ENCODE results near the gene GP9. TPM values are rescaled to one million over a fixed set of nuclear protein-coding genes. Genes with fewer than 3 reads are reported as not detected.

The GP9 gene
- total and polyA plus RNA-seq, 2 donors (not counting 1 experiment from before 2014, with no cell fraction given) = not detected

- peaks cover 0 to 10% (median 0%) of the 10 kb centered on the region in 3 donors for H3K9me3 ChIP-seq (ENCODE audit: control extremely low read depth in 1 of 3, control insufficient read depth in 2 of 3, insufficient read depth in 1 of 3, low read length in 2 of 3)
- ChIA-PET POLR2A (interaction anchor here (0.9 kb wide), 1 partner anchor 18 kb away, joined by 3 read pairs; no protein-coding TSS in a partner anchor), CTCF (interaction anchor here (1.0 to 1.8 kb wide), 5 partner anchors 14 to 60 kb away, joined by 3 to 9 read pairs (median 3); no protein-coding TSS in a partner anchor)
- peaks cover 0 to 9% (median 0%) of the 10 kb centered on the region in 4 experiments for H3K27me3 ChIP-seq (replicated peaks in 1 of 4; ENCODE audit: control extremely low read depth in 1 of 4, control insufficient read depth in 3 of 4, insufficient read depth in 4 of 4, low read length in 3 of 4)
- no peak overlapping the region for H2AFZ ChIP-seq (ENCODE audit: insufficient read depth, low read depth, low read length, poor library complexity, severe bottlenecking)
- no peak overlapping the region for H3K27ac ChIP-seq (ENCODE audit: low read length in 2 of 2)
- no peaks in the 10 kb centered on the region for H4K20me1 ChIP-seq (ENCODE audit: control insufficient read depth, insufficient read depth, low read length, poor library complexity, severe bottlenecking)
- no peaks in the 10 kb centered on the region for H3K79me2 ChIP-seq (ENCODE audit: control insufficient read depth, insufficient read depth, low read length)
- no peak overlapping the region for H3K9ac ChIP-seq (ENCODE audit: low read length)
- Mint-ChIP-seq H3K4me1 (peaks cover 12% of the 10 kb centered on the region), H3K9me3 (ENCODE audit: insufficient read depth) (no peaks in the 10 kb centered on the region), H3K27ac (no peak overlapping the region), H3K4me3 (no peak overlapping the region), H3K27me3 (peaks cover 6% of the 10 kb centered on the region)
- no peak for ATAC-seq (ENCODE audit: low read depth)
- intact Hi-C loops (cut with micrococcal nuclease) = no loop called here
- DNase-seq = no peak
- 96% methylated on average over 4 of the region's 4 CpGs for WGBS (ENCODE audit: insufficient coverage)
- no peaks in the 10 kb centered on the region for H3K36me3 ChIP-seq (replicated peaks in 1 of 2; ENCODE audit: control extremely low read depth in 1 of 2, control insufficient read depth in 1 of 2, extremely low read depth in 1 of 2, insufficient read depth in 2 of 2, low read length in 1 of 2)
- no peak overlapping the region for H3K4me2 ChIP-seq (replicated peaks; ENCODE audit: low read depth, low read length, poor library complexity, severe bottlenecking)
- peaks cover 13 to 15% of the 10 kb centered on the region in 2 donors for H3K4me1 ChIP-seq (ENCODE audit: control insufficient read depth in 2 of 2, insufficient read depth in 2 of 2, low read length in 2 of 2)
- TF ChIP-seq EZH2 (IDR thresholded peaks at IDR 0.05; ENCODE audit: borderline replicate concordance, insufficient read depth, low read depth, low read length, poor library complexity, severe bottlenecking) (no peak), CTCF (IDR thresholded peaks at IDR 0.05) (no peak)
- H3K4me3 ChIP-seq (ENCODE audit: control extremely low read depth in 1 of 5, extremely low read depth in 1 of 5, insufficient read depth in 1 of 5, low read depth in 2 of 5, low read length in 4 of 5) = no peak overlapping the region
These were observed 30.0 kb upstream of the GP9 start for GRCh38 chr3:129030611-129031010.

GRCh38 chr3:129031476-129032215, 28.9 kb upstream of the GP9 start:
- no peak overlapping the region for H3K27ac ChIP-seq (ENCODE audit: low read length in 2 of 2)
- ChIA-PET CTCF (interaction anchor here (0.6 kb wide), 1 partner anchor 12 kb away, joined by 5 read pairs; no protein-coding TSS in a partner anchor), POLR2A (no interaction called here)
- no peaks in the 10 kb centered on the region for H4K20me1 ChIP-seq (ENCODE audit: control insufficient read depth, insufficient read depth, low read length, poor library complexity, severe bottlenecking)
- H3K4me1 Mint-ChIP-seq = peaks cover 4% of the 10 kb centered on the region
- intact Hi-C loops (cut with micrococcal nuclease) = no loop called here
- peaks cover 0 to 11% (median 0%) of the 10 kb centered on the region in 4 experiments for H3K27me3 ChIP-seq (replicated peaks in 1 of 4; ENCODE audit: control extremely low read depth in 1 of 4, control insufficient read depth in 3 of 4, insufficient read depth in 4 of 4, low read length in 3 of 4)
- 84% methylated on average over 6 of the region's 10 CpGs for WGBS (ENCODE audit: insufficient coverage)
- no peaks in the 10 kb centered on the region for H3K79me2 ChIP-seq (ENCODE audit: control insufficient read depth, insufficient read depth, low read length)
- no peak overlapping the region for H3K9ac ChIP-seq (ENCODE audit: low read length)
- TF ChIP-seq EZH2 (IDR thresholded peaks at IDR 0.05; ENCODE audit: borderline replicate concordance, insufficient read depth, low read depth, low read length, poor library complexity, severe bottlenecking) (no peak), CTCF (IDR thresholded peaks at IDR 0.05) (no peak)
- no peak overlapping the region for H3K4me3 Mint-ChIP-seq
- no peak overlapping the region for H2AFZ ChIP-seq (ENCODE audit: insufficient read depth, low read depth, low read length, poor library complexity, severe bottlenecking)
- H3K4me2 ChIP-seq (replicated peaks; ENCODE audit: low read depth, low read length, poor library complexity, severe bottlenecking) = no peak overlapping the region
- ATAC-seq (ENCODE audit: low read depth) (no peak), DNase-seq (no peak)
- H3K4me3 ChIP-seq (ENCODE audit: control extremely low read depth in 1 of 5, extremely low read depth in 1 of 5, insufficient read depth in 1 of 5, low read depth in 2 of 5, low read length in 4 of 5) = no peak overlapping the region
- peaks cover 6% of the 10 kb centered on the region for H3K27me3 Mint-ChIP-seq
- peaks cover 0 to 10% (median 0%) of the 10 kb centered on the region in 3 donors for H3K9me3 ChIP-seq (ENCODE audit: control extremely low read depth in 1 of 3, control insufficient read depth in 2 of 3, insufficient read depth in 1 of 3, low read length in 2 of 3)
- H3K36me3 ChIP-seq (replicated peaks in 1 of 2; ENCODE audit: control extremely low read depth in 1 of 2, control insufficient read depth in 1 of 2, extremely low read depth in 1 of 2, insufficient read depth in 2 of 2, low read length in 1 of 2) = no peaks in the 10 kb centered on the region
- H3K4me1 ChIP-seq (ENCODE audit: control insufficient read depth in 2 of 2, insufficient read depth in 2 of 2, low read length in 2 of 2) = peaks cover 6 to 9% of the 10 kb centered on the region in 2 donors
- H3K27ac Mint-ChIP-seq = no peak overlapping the region
- no peaks in the 10 kb centered on the region for H3K9me3 Mint-ChIP-seq (ENCODE audit: insufficient read depth)

Measured in B cell (primary cell).